ENCODE data around the gene GLYAT.

The GLYAT gene

GRCh38 chr11:58731819-58732218, at the start of gene GLYAT:
GLYAT (minus strand) TSS chr11:58731943; CDS start chr11:58724496, 7,447 bp downstream.
- no peak for DNase-seq

GRCh38 chr11:58781345-58781744, 49.6 kb upstream of the GLYAT start:
- DNase-seq = no peak

DNA sequence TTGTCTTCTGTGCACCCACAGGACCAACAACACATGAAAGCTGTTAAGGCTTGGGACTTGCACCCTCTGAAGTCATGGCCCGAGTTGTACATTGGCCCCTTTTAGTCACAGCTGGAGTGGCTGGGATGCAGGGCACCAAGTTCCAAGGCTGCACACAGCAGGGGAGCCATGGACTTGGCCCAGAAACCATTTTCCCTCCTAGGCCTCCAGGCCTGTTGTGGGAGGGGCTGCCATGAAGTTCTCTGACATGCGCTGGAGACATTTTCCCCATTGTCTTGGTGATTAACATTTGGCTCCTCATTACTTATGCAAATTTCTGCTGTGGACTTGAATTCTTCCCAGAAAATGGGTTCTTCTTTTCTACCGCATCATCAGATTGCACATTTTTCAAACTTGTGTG, 48.8 kb upstream of the GLYAT start:
- DNase-seq = no peak

DNA sequence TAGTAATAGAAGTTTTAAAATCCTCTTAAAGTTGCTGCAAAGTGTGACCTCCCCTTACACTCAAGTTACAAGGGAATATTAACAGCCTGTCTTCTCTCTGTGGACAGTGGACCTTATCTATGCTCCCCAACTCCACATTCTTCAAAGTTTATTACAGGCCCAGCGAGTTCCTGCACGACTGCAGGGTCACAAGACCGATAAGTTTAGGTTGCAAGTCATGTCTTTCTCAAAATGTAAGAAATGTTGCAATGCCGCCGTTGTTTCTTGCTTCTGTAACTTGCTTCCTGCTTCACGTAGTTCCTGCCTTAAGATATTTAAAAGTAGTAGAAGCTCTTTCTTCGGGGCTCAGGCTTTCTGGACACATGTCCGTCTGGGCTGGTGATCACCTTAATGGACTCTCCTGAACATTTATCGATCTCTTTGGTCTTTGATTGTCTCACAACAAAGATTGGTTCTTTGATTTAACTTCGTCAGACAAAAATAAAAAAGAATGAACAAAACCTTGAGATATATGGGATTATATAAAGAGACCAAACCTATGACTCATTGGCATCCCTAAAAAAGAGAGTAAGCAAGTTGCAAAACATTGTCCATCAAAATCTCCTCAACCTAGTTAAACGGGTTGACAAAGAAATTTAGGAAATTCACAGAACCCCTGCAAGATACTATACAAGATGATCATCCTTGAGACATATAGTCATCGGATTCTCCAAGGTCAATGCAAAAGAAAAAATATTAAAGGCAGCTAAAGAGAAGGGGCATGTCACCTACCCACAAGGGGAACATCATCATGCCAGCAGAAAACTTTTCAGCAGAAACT, 45.4 kb upstream of the GLYAT start:
- no peak for DNase-seq

GRCh38 chr11:58775066-58775708, 43.4 kb upstream of the GLYAT start:
- no peak for DNase-seq

GRCh38 chr11:58774164-58774593, 42.4 kb upstream of the GLYAT start:
- no peak for DNase-seq

DNA sequence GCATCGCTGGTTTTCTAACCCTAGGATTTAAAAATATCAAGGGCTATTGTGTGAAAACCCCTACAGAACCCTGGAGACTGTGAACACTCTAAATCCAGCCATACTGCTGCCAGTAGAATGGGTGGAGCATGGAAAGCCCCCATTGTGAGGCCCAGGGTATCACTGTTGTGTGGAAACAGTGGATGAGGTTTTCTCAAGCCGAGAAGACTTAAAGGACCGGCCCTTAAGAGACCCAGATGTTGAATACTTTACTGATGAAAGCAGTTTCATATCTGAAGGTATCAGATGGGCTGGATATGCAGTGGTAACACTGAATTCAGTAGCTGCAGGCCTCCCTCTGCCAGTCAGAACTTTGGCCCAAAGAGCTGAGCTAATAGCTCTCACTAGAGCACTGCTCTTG, 41.6 kb upstream of the GLYAT start:
- DNase-seq = no peak

DNA sequence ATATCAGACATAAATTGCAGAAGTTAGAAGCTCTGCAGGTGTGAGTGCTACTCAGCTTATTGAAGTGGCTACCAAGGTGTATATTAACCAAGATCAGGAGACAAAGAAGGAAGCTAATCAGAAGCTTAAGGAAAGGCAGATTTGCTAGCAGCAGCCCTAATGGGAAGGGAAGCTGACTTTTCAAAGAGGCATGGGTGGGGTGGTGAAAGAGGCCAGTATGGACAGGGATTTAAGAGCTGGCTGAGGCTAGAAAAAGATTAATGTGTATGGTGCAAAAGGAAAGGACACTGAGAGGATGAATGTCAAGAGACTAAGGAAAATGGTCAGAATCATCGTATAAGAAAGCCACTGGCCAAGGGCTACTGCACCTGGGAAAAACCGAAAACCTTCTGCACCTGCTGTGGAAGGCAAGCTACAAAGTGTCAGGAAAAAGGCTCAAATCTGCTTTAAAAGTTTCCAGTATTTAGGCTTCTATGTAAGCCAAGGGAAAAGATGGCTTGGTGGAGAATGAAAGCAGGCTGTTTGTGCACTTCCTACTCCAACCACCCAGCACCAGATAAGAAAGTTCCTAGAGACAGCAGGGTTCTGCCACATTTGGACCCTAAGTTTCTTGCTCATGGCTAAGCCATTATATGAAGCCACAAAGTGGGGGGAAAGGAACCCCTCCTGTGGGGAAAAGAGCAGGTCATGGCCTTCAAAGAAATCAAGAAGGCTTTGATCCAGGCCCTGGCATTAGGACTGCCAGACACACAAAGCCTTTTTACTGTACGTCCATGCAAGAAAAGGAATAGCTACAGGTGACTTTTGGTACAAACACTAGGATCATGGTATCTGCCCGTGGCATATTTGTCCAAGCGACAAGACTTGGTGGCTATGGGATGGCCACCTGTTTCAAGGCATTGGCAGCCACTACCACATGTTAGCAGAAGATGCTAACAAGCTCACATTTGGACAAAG, 40.9 kb upstream of the GLYAT start:
- no peak for DNase-seq

GRCh38 chr11:58771458-58771855, 39.7 kb upstream of the GLYAT start:
- no peak for DNase-seq

DNA sequence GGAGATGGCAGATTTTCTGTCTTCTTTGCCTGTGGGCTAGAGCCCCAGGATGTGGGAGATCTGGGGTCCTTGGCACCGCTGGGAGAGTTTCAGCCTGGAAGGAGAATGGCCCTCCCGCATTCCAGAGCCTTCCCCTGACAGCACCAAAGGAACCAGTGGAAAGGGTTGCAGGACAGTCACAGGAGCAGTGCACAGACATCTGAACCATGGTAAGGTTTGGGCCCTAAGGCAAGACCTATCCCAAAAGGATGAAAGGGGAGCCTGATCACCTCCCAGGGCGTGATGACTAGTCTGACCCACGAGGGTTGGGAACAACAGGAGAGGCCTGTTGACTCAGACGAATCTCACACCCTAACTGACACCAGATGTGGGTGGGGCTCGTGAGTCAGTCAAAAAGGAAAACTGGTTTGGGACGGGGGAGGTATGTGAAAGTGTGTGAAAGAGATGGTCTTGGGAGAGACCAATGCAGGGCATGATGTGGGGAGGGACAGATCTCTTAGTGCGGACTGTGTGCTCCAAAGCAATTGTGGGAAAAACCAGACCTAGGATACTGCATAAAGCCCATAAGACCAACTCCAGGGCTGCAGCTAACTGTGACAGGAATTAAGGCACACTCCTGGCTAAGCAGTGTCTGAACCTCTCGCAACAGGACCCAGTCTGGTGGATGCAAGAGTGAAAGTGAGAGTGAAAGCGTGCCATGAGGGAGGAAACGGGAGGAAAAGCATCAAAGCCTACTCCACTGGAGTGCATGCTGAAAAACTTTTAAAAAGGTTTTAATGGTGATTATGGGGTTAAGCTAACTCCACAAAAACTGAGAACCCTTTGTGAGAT, 39.1 kb upstream of the GLYAT start:
- DNase-seq = no peak

DNA sequence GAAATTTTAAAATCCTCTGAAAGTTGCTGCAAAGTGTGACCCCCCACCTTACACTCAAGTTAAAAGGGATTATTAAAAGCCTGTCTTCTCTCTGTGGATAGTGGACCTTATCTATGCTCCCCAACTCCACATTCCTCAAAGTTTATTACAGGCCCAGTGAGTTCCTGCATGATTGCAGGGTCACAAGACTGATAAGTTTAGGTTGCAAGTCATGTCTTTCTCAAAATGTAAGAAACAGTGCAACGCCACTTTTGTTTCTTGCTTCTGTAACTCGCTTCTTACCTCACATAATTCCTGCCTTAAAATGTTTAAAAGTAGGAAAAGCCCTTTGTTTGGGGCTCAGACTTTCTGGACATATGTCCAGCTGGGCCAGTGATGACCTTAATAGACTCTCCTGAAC, 38.4 kb upstream of the GLYAT start:
- no peak for DNase-seq

- DNase-seq = no peak
Measured at GRCh38 chr11:58769308-58769707, 37.6 kb upstream of the GLYAT start.

GRCh38 chr11:58768137-58768536, 36.4 kb upstream of the GLYAT start:
- DNase-seq = no peak

- no peak for DNase-seq
Measured at GRCh38 chr11:58765078-58765477, 33.3 kb upstream of the GLYAT start.

- no peak for DNase-seq
Measured at GRCh38 chr11:58763120-58763490, 31.4 kb upstream of the GLYAT start.

DNA sequence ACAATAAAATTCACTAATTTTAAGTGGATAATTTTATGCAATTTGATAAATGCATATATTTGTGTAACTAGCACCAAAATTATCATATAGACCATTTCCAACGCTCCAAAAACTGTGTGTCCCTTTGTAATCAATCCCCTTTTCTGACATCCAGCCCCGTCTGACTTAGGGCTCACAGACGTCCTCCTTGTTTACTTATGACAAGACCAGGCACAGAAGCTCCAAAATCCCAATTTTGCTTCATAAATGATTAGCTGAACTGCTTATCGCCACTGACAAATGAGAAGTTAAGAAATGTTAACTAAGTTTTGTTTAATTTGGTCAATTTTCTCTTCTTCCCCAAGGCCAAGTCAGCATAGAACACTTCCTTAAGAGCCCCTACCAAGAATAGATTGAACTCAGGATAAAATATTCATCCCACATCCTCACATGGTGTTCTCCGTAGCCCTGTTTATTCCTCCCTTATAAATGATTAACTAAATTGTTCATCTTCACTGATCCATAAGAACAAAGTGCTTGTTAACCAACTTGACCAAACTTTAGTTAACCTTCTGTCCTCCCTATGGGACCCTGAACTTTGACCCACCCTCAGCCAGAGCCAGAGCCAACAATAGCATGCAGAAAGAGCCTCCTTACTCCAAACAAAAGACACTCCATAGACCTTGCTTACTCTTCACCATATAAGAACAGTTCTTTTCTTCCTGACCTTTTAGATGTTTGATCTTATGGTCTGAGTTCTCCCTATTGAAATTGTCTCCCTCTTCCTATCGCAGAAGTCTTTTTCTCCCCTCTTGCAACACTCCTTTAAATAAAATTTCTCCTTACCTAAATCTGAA, 30.8 kb upstream of the GLYAT start:
- DNase-seq = no peak

DNA sequence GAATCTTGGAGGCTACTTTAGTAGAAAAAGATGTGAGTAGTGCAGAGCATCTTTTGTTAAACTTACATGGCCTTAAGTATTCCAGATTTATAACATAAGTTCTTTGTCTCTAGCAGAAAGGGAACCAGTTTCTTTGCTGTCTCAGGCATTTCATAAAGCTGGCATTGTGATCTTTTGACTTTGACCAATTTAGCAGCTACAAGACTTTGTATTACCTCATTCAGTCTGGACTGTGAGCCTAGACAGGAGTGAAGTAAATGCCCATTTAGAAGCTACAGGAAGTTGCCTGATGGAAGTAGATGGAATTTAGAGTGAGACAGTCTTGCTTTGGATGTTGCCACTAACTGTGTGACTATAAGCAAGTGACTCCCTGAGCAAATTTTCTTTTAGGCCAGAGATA, 25.7 kb upstream of the GLYAT start:
- DNase-seq = no peak

DNA sequence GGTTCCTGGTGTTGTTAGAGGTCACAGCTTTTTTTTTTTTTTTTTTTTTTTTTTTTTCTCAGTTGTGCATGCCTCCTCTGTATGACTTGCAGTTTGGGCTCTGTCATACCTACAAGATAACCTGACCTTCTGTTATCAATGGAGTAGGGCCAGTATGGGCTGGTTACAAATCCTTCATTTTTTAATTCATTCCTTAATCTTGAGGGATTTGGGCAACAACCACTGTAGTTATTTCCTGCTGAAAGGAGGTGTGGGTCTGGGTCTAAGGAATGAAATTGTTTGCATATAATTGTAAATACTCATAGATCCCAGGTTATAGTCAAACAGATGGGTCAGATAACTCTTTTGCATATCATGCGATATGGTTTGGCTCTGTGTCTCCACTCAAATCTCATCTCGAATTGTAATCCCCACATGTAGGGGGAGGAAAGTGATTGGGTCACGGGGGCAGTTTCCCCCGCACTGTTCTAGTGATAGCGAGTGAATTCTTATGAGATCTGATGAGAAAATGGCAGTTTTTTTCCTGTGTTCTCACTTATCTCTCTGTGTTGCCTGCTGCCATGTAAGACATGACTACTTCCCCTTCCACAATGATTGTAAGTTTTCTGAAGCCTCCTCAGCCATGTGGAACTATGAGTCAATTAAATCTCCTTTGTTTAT, 14.1 kb upstream of the GLYAT start:
- no peak for DNase-seq

- DNase-seq = no peak
Measured at GRCh38 chr11:58744988-58745704, 13.4 kb upstream of the GLYAT start.
